Right lobe of liver (tissue), 4 donors: ENCODE data around the gene DOCK2.

Experiments
- CTCF ChIP-seq, 4 donors: fragments of 200-600 bp in 3 of 4; fragments of 450-650 bp in 1 of 4; IDR thresholded peaks; one replicate each; pipeline versions ENCODE4 v1.5.1 to v1.8.0; 2016 to 2022; ENCODE audit warnings: antibody characterized with exemption in 4 of 4, mild to moderate bottlenecking in 2 of 4
- POLR2A ChIP-seq: fragments of 450-650 bp; IDR thresholded peaks from one replicate; pipeline ENCODE4 v1.6.1; 2017; ENCODE audit warnings: antibody characterized with exemption, mild to moderate bottlenecking
- donor health status: DM: no; HTN: no; CAD: no.
- donor health status: DM: no; HTN: no; CAD: no.
- donor health status: DM: no; HTN: yes; CAD: no.

- no peak for TF ChIP-seq CTCF (IDR thresholded peaks at IDR 0.05)
- TF ChIP-seq POLR2A: no peak
Measured at GRCh38 chr5:170055606-170056005, 418.5 kb downstream of the DOCK2 start.
